IMR-90 (cell line): ENCODE measurements around the gene SP3. TPM values are rescaled to one million over a fixed set of nuclear protein-coding genes. Genes with fewer than 3 reads are reported as not detected.

Experiments used
- ATAC-seq: fragments of 200-7000 bp; cut with Tn5 transposase; 2 replicates; pipeline ENCODE4 v1.9.1; 2020; ENCODE audit warnings: low read depth, mild to moderate bottlenecking, moderate library complexity
- BruUV-seq: library from RNA; stranded (reverse); fragments of 400-500 nt; replicated peaks from 2 replicates; lab custom pipeline; 2021; lab: Mats Ljungman, UMichigan
- CTCF ChIA-PET: fragments of 300-600 bp; formaldehyde crosslinking; extraction: SDS; loops from one replicate; lab custom pipeline; 2021; ENCODE audit warnings: antibody characterized with exemption; lab: Yijun Ruan, JAX
- POLR2A ChIA-PET: fragments of 300-600 bp; sonication (Branson Sonifier 250); formaldehyde crosslinking; loops from one replicate; lab custom pipeline; 2022; ENCODE audit warnings: antibody characterized with exemption; ENCODE audit not compliant: unreplicated experiment; lab: Charles Lee
- DNase-seq: peaks from one replicate; pipeline ENCODE4 v3.0.0; 2013
- H2AFZ ChIP-seq: replicated peaks from 2 replicates; pipeline ENCODE3; 2013; ENCODE audit warnings: low read length, mild to moderate bottlenecking; ENCODE audit not compliant: poor library complexity
- H2AK5ac ChIP-seq: 2 replicates; pipeline ENCODE4 v1.6.1; 2013; ENCODE audit warnings: low read depth, low read length, inconsistent platforms
- H2AK9ac ChIP-seq: replicated peaks from 2 replicates; pipeline ENCODE3; 2013; ENCODE audit warnings: mild to moderate bottlenecking, low read depth, low read length, moderate library complexity; ENCODE audit not compliant: poor library complexity
- H2BK120ac ChIP-seq: 2 replicates; pipeline ENCODE4 v1.6.1; 2013; ENCODE audit warnings: low read depth, low read length, inconsistent platforms
- H2BK15ac ChIP-seq: 3 replicates; pipeline ENCODE4 v1.6.1; 2013; ENCODE audit warnings: low read depth, low read length, inconsistent platforms
- H2BK20ac ChIP-seq: 2 replicates; pipeline ENCODE4 v1.6.1; 2013; ENCODE audit warnings: low read depth, mild to moderate bottlenecking, inconsistent platforms, low read length, moderate library complexity
- H2BK5ac ChIP-seq: 2 replicates; pipeline ENCODE4 v1.6.1; 2013; ENCODE audit warnings: mild to moderate bottlenecking, low read depth, low read length, inconsistent platforms; ENCODE audit not compliant: poor library complexity, severe bottlenecking
- H3K14ac ChIP-seq: replicated peaks from 2 replicates; pipeline ENCODE4 v1.6.1; 2013; ENCODE audit warnings: low read depth, low read length, inconsistent platforms
- H3K18ac ChIP-seq: 2 replicates; pipeline ENCODE4 v1.6.1; 2013; ENCODE audit warnings: low read depth, low read length, control low read depth
- H3K23ac ChIP-seq: 2 replicates; pipeline ENCODE4 v1.6.1; 2013; ENCODE audit warnings: low read depth, low read length, inconsistent platforms
- H3K27ac ChIP-seq: 2 replicates; pipeline ENCODE4 v1.5.1; 2013; ENCODE audit warnings: mild to moderate bottlenecking, control low read depth, low read length; ENCODE audit not compliant: insufficient read depth
- H3K27me3 ChIP-seq: 2 replicates; pipeline ENCODE4 v1.6.1; 2013; ENCODE audit warnings: low read length; ENCODE audit not compliant: control insufficient read depth, insufficient read depth
- H3K36me3 ChIP-seq: 2 replicates; pipeline ENCODE4 v1.6.1; 2013; ENCODE audit warnings: low read length, mixed read lengths; ENCODE audit not compliant: control insufficient read depth, insufficient read depth
- H3K4ac ChIP-seq: 2 replicates; pipeline ENCODE4 v1.6.1; 2013; ENCODE audit warnings: low read depth, low read length, inconsistent platforms
- H3K4me1 ChIP-seq: 2 replicates; pipeline ENCODE4 v1.6.1; 2013; ENCODE audit warnings: low read length, mixed read lengths; ENCODE audit not compliant: control insufficient read depth, insufficient read depth
- H3K4me2 ChIP-seq: 2 replicates; pipeline ENCODE4 v1.6.1; 2013; ENCODE audit warnings: low read depth, mild to moderate bottlenecking, control low read depth, low read length, moderate library complexity
- H3K4me3 ChIP-seq: 2 replicates; pipeline ENCODE4 v1.5.1; 2013; ENCODE audit warnings: low read depth, mild to moderate bottlenecking, control low read depth, low read length, moderate library complexity; ENCODE audit not compliant: insufficient read depth
- H3K56ac ChIP-seq: 2 replicates; pipeline ENCODE4 v1.6.1; 2013; ENCODE audit warnings: low read length, inconsistent platforms; ENCODE audit not compliant: insufficient read depth; ENCODE audit errors: extremely low read depth
- H3K79me1 ChIP-seq, 2 experiments: 2 replicates each; pipeline ENCODE4 v1.6.1; 2013; ENCODE audit warnings: low read length in 2 of 2, inconsistent platforms in 1 of 2, low read depth in 1 of 2
- H3K9ac ChIP-seq: 2 replicates; pipeline ENCODE4 v1.6.1; 2013; ENCODE audit warnings: low read depth, low read length, control low read depth
- H3K9me1 ChIP-seq: 2 replicates; pipeline ENCODE4 v1.6.1; 2013; ENCODE audit warnings: low read length, inconsistent platforms; ENCODE audit not compliant: insufficient read depth
- H3K9me3 ChIP-seq: 2 replicates; pipeline ENCODE4 v1.6.1; 2013; ENCODE audit warnings: low read length; ENCODE audit not compliant: control insufficient read depth, insufficient read depth
- H4K20me1 ChIP-seq: 2 replicates; pipeline ENCODE4 v1.6.1; 2013; ENCODE audit warnings: low read length, inconsistent platforms; ENCODE audit not compliant: insufficient read depth
- H4K5ac ChIP-seq: 2 replicates; pipeline ENCODE4 v1.6.1; 2013; ENCODE audit warnings: mild to moderate bottlenecking, low read depth, low read length, control low read depth
- H4K8ac ChIP-seq, 2 experiments: 2 replicates each; pipeline ENCODE4 v1.6.1; 2013; ENCODE audit warnings: low read depth in 2 of 2, low read length in 2 of 2, control low read depth in 1 of 2, inconsistent platforms in 1 of 2
- H4K91ac ChIP-seq: 2 replicates; pipeline ENCODE4 v1.6.1; 2013; ENCODE audit warnings: low read depth, low read length, inconsistent platforms; ENCODE audit not compliant: insufficient read depth
- BHLHE40 ChIP-seq: fragments of 150-350 bp; IDR thresholded peaks from 2 replicates; pipeline ENCODE4 v1.6.1; 2016; ENCODE audit warnings: mild to moderate bottlenecking, low read depth, low read length
- CEBPB ChIP-seq: IDR thresholded peaks from 2 replicates; pipeline ENCODE4 v1.6.1; 2012; ENCODE audit warnings: low read depth, low read length, improper control_type of control experiment
- CHD1 ChIP-seq: IDR thresholded peaks from 2 replicates; pipeline ENCODE4 v1.6.1; 2012; ENCODE audit warnings: low read depth, low read length, improper control_type of control experiment
- FOS ChIP-seq: fragments of 150-350 bp; IDR thresholded peaks from 2 replicates; pipeline ENCODE4 v1.6.1; 2016; ENCODE audit warnings: low read depth, low read length
- MAFK ChIP-seq: IDR thresholded peaks from 2 replicates; pipeline ENCODE4 v1.6.1; 2012; ENCODE audit warnings: low read depth, low read length, improper control_type of control experiment
- MAZ ChIP-seq: IDR thresholded peaks from 2 replicates; pipeline ENCODE4 v1.6.1; 2012; ENCODE audit warnings: low read depth, mild to moderate bottlenecking, low read length, improper control_type of control experiment, moderate library complexity, borderline replicate concordance
- MXI1 ChIP-seq: IDR thresholded peaks from 2 replicates; pipeline ENCODE4 v1.6.1; 2012; ENCODE audit warnings: low read depth, mild to moderate bottlenecking, low read length, moderate library complexity, borderline replicate concordance
- NFE2L2 ChIP-seq: fragments of 150-350 bp; IDR thresholded peaks from 2 replicates; pipeline ENCODE4 v1.6.1; 2016; ENCODE audit warnings: low read depth, mild to moderate bottlenecking, low read length
- POLR2A ChIP-seq: IDR thresholded peaks from 2 replicates; pipeline ENCODE4 v1.6.1; 2012; ENCODE audit warnings: mild to moderate bottlenecking, low read depth, low read length
- RAD21 ChIP-seq: IDR thresholded peaks from 2 replicates; pipeline ENCODE4 v1.6.1; 2012; ENCODE audit warnings: low read length, improper control_type of control experiment
- RCOR1 ChIP-seq: IDR thresholded peaks from 2 replicates; pipeline ENCODE4 v1.6.1; 2012; ENCODE audit warnings: mild to moderate bottlenecking, low read length, improper control_type of control experiment; ENCODE audit not compliant: insufficient replicate concordance
- RFX5 ChIP-seq: IDR thresholded peaks from 2 replicates; pipeline ENCODE4 v1.8.0; 2012; ENCODE audit warnings: low read depth, mild to moderate bottlenecking, low read length, moderate library complexity
- SMC3 ChIP-seq: fragments of 150-350 bp; IDR thresholded peaks from 2 replicates; pipeline ENCODE4 v1.6.1; 2016; ENCODE audit warnings: low read depth, mild to moderate bottlenecking, antibody characterized with exemption, low read length, moderate library complexity
- WGBS, 2 experiments: methylation state at CpG; one replicate each; pipeline versions ENCODE4 v1.1.5 to v1.1.7; 2013; ENCODE audit warnings: missing lambda C conversion rate in 2 of 2; ENCODE audit not compliant: insufficient read length in 1 of 2; ENCODE audit errors: extremely low coverage in 2 of 2; 5-methylcytosine and 5-hydroxymethylcytosine counted together
- dilution Hi-C: fragments of 300-500 bp; cut with HindIII; formaldehyde crosslinking; loops from one replicate; pipeline ENCODE4 v1.14.3; 2018; ENCODE audit warnings: low sequenced_read_pairs; ENCODE audit not compliant: unreplicated experiment
- in situ Hi-C: fragments of 300-500 bp; cut with MboI; formaldehyde crosslinking; loops from 3 replicates; pipeline ENCODE4 v1.14.3; 2019; ENCODE audit warnings: low sequenced_read_pairs, inconsistent platforms, mixed read lengths
- intact Hi-C: fragments of 100-400 bp; cut with micrococcal nuclease; formaldehyde crosslinking; loops from 2 replicates; pipeline ENCODE4 v1.10.0; 2022
- polyA plus RNA-seq, 3 experiments: library from polyadenylated mRNA; depleted of rRNA; stranded (reverse); fragments of >200 nt; gene quantifications; 2 replicates each; pipeline ENCODE4 v1.2.3, GENCODE V29; 2012; ENCODE audit warnings: low replicate concordance in 1 of 3
- total RNA-seq: library from RNA; depleted of rRNA; stranded (reverse); fragments of >200 nt; gene quantifications from 2 replicates; pipeline ENCODE4 v1.2.3, GENCODE V29; 2012
- TF ChIP-seq, protein P1 (sequence below): fragments of 150-350 bp; IDR thresholded peaks from 2 replicates; pipeline ENCODE4 v1.6.1; 2017; ENCODE audit warnings: mild to moderate bottlenecking, antibody characterized with exemption, low read length, low read depth
- TF ChIP-seq, protein P2 (sequence below): fragments of 150-350 bp; IDR thresholded peaks from 2 replicates; pipeline ENCODE4 v1.6.1; 2016; ENCODE audit warnings: low read depth, mild to moderate bottlenecking, low read length, moderate library complexity, borderline replicate concordance
- TF ChIP-seq, protein P3 (sequence below): conservative IDR thresholded peaks from 2 replicates; pipeline ENCODE4 v1.5.1; 2012; ENCODE audit warnings: mild to moderate bottlenecking, low read depth, low read length, improper control_type of control experiment

SP3 gene
- total and polyA plus RNA-seq, 2 of the 4 experiments (the other 2 are of a cell fraction) = 26.7 to 136 TPM

DNA sequence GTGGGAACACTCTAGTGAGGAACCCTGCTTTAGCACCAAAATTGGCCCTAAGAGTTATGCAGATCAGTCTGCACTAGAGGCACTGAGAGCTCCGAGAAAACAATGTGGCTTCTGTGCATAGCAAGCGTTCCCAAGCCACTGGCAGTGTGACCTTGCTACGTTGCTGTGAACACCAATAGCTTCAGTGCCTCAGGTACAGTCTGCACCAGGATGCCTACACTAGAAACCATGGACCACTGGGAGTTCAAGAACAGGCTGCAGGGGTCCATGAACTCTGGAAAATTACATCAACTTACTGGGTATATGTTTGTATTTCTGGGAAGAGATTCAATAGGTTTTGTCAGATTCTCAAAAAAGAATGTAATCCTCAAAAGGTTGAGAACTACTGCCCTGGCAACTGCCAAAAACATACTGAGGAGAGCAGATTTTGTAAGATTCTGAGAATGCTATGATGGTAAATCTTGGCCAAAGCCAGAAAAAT, 18.3 kb upstream of the SP3 start:
- Histone ChIP-seq H3K4me3 (no peak overlapping the region), H3K27me3 (no peaks in the 10 kb centered on the region), H3K9me1 (peaks cover 14% of the 10 kb centered on the region), H4K5ac (peak overlapping the region; percentile 2), H2AFZ (peak overlapping the region; percentile 15), H3K56ac (no peak overlapping the region), H3K9me3 (no peaks in the 10 kb centered on the region), H3K14ac (peak overlapping the region; percentile 75), H2BK120ac (peak overlapping the region; percentile 76), H3K18ac (peak overlapping the region; percentile 1), H3K4me2 (no peak overlapping the region), H2AK5ac (peak overlapping the region; percentile 70; the same call in 1 of the 2 replicates), H3K36me3 (no peaks in the 10 kb centered on the region), H3K79me1 (no peaks in the 10 kb centered on the region), H3K27ac (peak overlapping the region; percentile 53; the same call in 1 of the 2 replicates), H4K20me1 (no peaks in the 10 kb centered on the region), H2BK20ac (peak overlapping the region; percentile 83), H4K91ac (peak overlapping the region; percentile 22), H3K9ac (no peak overlapping the region), H2BK5ac (peak overlapping the region; percentile 21), H2AK9ac (peak overlapping the region; percentile 8), H3K4me1 (peaks cover 17% of the 10 kb centered on the region), H2BK15ac (peak overlapping the region; percentile 56; the same call in 1 of the 3 replicates), H3K4ac (peak overlapping the region; percentile 49), H4K8ac (peak overlapping the region; percentile 40 to 81; a peak in 3 of 4 replicates), H3K23ac (peak overlapping the region; percentile 43; the same call in 1 of the 2 replicates)
- in situ Hi-C loops (no loop called here), dilution Hi-C loops (no loop called here), intact Hi-C loops (no loop called here)
- DNase-seq = peak; percentile 42
- BruUV-seq = no TSS peak
- ChIA-PET POLR2A (interaction anchor here (0.6 kb wide), 1 partner anchor 9 kb away, joined by 4 read pairs; no protein-coding TSS in a partner anchor), CTCF (no interaction called here)
- no peak for TF ChIP-seq BHLHE40
- TF ChIP-seq, protein P1, sequence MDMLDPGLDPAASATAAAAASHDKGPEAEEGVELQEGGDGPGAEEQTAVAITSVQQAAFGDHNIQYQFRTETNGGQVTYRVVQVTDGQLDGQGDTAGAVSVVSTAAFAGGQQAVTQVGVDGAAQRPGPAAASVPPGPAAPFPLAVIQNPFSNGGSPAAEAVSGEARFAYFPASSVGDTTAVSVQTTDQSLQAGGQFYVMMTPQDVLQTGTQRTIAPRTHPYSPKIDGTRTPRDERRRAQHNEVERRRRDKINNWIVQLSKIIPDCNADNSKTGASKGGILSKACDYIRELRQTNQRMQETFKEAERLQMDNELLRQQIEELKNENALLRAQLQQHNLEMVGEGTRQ = no peak
- TF ChIP-seq CEBPB = no peak
- no peak for TF ChIP-seq POLR2A
- no peak for TF ChIP-seq CHD1
- no peak for TF ChIP-seq RFX5
- no peak for TF ChIP-seq MXI1
- TF ChIP-seq, protein P2, sequence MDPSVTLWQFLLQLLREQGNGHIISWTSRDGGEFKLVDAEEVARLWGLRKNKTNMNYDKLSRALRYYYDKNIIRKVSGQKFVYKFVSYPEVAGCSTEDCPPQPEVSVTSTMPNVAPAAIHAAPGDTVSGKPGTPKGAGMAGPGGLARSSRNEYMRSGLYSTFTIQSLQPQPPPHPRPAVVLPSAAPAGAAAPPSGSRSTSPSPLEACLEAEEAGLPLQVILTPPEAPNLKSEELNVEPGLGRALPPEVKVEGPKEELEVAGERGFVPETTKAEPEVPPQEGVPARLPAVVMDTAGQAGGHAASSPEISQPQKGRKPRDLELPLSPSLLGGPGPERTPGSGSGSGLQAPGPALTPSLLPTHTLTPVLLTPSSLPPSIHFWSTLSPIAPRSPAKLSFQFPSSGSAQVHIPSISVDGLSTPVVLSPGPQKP = no peak
- TF ChIP-seq MAFK = no peak
- no peak for TF ChIP-seq RCOR1
- no peak for TF ChIP-seq MAZ
- TF ChIP-seq SMC3 = no peak
- TF ChIP-seq, protein P3, sequence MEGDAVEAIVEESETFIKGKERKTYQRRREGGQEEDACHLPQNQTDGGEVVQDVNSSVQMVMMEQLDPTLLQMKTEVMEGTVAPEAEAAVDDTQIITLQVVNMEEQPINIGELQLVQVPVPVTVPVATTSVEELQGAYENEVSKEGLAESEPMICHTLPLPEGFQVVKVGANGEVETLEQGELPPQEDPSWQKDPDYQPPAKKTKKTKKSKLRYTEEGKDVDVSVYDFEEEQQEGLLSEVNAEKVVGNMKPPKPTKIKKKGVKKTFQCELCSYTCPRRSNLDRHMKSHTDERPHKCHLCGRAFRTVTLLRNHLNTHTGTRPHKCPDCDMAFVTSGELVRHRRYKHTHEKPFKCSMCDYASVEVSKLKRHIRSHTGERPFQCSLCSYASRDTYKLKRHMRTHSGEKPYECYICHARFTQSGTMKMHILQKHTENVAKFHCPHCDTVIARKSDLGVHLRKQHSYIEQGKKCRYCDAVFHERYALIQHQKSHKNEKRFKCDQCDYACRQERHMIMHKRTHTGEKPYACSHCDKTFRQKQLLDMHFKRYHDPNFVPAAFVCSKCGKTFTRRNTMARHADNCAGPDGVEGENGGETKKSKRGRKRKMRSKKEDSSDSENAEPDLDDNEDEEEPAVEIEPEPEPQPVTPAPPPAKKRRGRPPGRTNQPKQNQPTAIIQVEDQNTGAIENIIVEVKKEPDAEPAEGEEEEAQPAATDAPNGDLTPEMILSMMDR = no peak
- TF ChIP-seq RAD21 = no peak
- no peak for TF ChIP-seq NFE2L2
- no peak for TF ChIP-seq FOS
- ATAC-seq = peak; percentile 30
- WGBS, 2 experiments = 63% methylated on average over 3 of the region's 3 CpGs; no CpG with 5 or more reads in 1 of the 2 experiments
